ENCODE data around the gene TMC1.

- TF ChIP-seq ZNF350 (tag by site-specific recombination; IDR thresholded peaks at IDR 0.05) (no peak), ZNF140 (tag by site-specific recombination; IDR thresholded peaks at IDR 0.05) (no peak), ZNF132 (tag by site-specific recombination; IDR thresholded peaks at IDR 0.05; ENCODE audit: borderline replicate concordance) (no peak), ZNF830 (tag by site-specific recombination; IDR thresholded peaks at IDR 0.05; ENCODE audit: low read depth) (no peak), YY1 (tag by site-specific recombination; IDR thresholded peaks at IDR 0.05) (no peak), ZNF121 (tag by site-specific recombination; IDR thresholded peaks at IDR 0.05) (no peak), ZNF146 (tag by site-specific recombination; IDR thresholded peaks at IDR 0.05) (no peak), SETDB1 (IDR thresholded peaks at IDR 0.05; ENCODE audit: insufficient read length, low read length) (no peak), KLF9 (tag by site-specific recombination; IDR thresholded peaks at IDR 0.05; ENCODE audit: low read depth) (no peak), ZNF792 (tag by site-specific recombination; IDR thresholded peaks at IDR 0.05) (no peak)
- TF ChIP-seq, protein P1, sequence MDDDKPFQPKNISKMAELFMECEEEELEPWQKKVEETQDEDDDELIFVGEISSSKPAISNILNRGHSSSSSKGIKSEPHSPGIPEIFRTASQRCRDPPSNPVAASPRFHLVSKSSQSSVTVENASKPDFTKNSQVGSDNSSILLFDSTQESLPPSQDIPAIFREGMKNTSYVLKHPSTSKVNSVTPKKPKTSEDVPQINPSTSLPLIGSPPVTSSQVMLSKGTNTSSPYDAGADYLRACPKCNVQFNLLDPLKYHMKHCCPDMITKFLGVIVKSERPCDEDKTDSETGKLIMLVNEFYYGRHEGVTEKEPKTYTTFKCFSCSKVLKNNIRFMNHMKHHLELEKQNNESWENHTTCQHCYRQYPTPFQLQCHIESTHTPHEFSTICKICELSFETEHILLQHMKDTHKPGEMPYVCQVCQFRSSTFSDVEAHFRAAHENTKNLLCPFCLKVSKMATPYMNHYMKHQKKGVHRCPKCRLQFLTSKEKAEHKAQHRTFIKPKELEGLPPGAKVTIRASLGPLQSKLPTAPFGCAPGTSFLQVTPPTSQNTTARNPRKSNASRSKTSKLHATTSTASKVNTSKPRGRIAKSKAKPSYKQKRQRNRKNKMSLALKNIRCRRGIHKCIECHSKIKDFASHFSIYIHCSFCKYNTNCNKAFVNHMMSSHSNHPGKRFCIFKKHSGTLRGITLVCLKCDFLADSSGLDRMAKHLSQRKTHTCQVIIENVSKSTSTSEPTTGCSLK (tag by site-specific recombination; IDR thresholded peaks at IDR 0.05), result no peak
- TF ChIP-seq, protein P2, sequence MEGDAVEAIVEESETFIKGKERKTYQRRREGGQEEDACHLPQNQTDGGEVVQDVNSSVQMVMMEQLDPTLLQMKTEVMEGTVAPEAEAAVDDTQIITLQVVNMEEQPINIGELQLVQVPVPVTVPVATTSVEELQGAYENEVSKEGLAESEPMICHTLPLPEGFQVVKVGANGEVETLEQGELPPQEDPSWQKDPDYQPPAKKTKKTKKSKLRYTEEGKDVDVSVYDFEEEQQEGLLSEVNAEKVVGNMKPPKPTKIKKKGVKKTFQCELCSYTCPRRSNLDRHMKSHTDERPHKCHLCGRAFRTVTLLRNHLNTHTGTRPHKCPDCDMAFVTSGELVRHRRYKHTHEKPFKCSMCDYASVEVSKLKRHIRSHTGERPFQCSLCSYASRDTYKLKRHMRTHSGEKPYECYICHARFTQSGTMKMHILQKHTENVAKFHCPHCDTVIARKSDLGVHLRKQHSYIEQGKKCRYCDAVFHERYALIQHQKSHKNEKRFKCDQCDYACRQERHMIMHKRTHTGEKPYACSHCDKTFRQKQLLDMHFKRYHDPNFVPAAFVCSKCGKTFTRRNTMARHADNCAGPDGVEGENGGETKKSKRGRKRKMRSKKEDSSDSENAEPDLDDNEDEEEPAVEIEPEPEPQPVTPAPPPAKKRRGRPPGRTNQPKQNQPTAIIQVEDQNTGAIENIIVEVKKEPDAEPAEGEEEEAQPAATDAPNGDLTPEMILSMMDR (tag by site-specific recombination; IDR thresholded peaks at IDR 0.05), result no peak
- TF ChIP-seq, protein P3, sequence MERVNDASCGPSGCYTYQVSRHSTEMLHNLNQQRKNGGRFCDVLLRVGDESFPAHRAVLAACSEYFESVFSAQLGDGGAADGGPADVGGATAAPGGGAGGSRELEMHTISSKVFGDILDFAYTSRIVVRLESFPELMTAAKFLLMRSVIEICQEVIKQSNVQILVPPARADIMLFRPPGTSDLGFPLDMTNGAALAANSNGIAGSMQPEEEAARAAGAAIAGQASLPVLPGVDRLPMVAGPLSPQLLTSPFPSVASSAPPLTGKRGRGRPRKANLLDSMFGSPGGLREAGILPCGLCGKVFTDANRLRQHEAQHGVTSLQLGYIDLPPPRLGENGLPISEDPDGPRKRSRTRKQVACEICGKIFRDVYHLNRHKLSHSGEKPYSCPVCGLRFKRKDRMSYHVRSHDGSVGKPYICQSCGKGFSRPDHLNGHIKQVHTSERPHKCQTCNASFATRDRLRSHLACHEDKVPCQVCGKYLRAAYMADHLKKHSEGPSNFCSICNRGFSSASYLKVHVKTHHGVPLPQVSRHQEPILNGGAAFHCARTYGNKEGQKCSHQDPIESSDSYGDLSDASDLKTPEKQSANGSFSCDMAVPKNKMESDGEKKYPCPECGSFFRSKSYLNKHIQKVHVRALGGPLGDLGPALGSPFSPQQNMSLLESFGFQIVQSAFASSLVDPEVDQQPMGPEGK (tag by site-specific recombination; IDR thresholded peaks at IDR 0.05), result no peak
Measured at GRCh38 chr9:72685911-72686310, 164.5 kb downstream of the TMC1 start.
